Body of pancreas (tissue), 4 donors: Measurements from ENCODE around the gene AK4. TPM values are rescaled to one million over a fixed set of nuclear protein-coding genes. Genes with fewer than 3 reads are reported as not detected.

ENCODE experiments used
- ATAC-seq: fragments of 150-250 bp; one replicate; pipeline ENCODE4 v1.9.1; 2016
- DNase-seq, 4 donors: peaks; one replicate each; pipeline ENCODE4 v3.0.0-alpha.2; 2019
- H3K27ac ChIP-seq, 4 donors: fragments of 200-600 bp; sonication (generic); 1 replicate in 3 of 4; 2 replicates in 1 of 4; pipeline versions ENCODE4 v1.5.1 to v1.6.1; 2016 to 2019; ENCODE audit warnings: mild to moderate bottlenecking in 1 of 4, mixed read lengths in 1 of 4, moderate library complexity in 1 of 4
- H3K27me3 ChIP-seq, 2 donors: fragments of 200-600 bp; sonication (generic); one replicate each; pipeline ENCODE4 v1.6.0; 2016; ENCODE audit warnings: mild to moderate bottlenecking in 1 of 2
- H3K36me3 ChIP-seq, 2 donors: fragments of 200-600 bp; sonication (generic); replicated peaks in 1 of 2; 2 replicates each; pipeline ENCODE4 v1.5.1; 2016; ENCODE audit warnings: low read depth in 2 of 2; ENCODE audit not compliant: insufficient read depth in 1 of 2
- H3K4me1 ChIP-seq: fragments of 200-600 bp; sonication (generic); one replicate; pipeline ENCODE4 v1.6.0; 2016
- H3K4me3 ChIP-seq, 2 donors: fragments of 200-600 bp; sonication (generic); 1 replicate in 1 of 2; 2 replicates in 1 of 2; pipeline ENCODE4 v1.5.1; 2016 to 2019
- H3K9me3 ChIP-seq, 3 donors: fragments of 200-600 bp; sonication (generic); 1 replicate in 2 of 3; 2 replicates in 1 of 3; pipeline ENCODE4 v1.5.1; 2016
- CTCF ChIP-seq, 7 experiments: fragments of 450-650 bp in 4 of 7; fragments of 200-600 bp in 3 of 7; sonication (generic) in 3 of 7; IDR thresholded peaks; one replicate each; pipeline ENCODE4 v1.5.1; 2016 to 2019; ENCODE audit warnings: antibody characterized with exemption in 7 of 7
- POLR2A ChIP-seq, 3 donors: fragments of 450-650 bp; IDR thresholded peaks; one replicate each; pipeline ENCODE4 v1.6.1; 2016; ENCODE audit warnings: antibody characterized with exemption in 3 of 3, mild to moderate bottlenecking in 2 of 3
- WGBS, 2 donors: methylation state at CpG; one replicate each; pipeline ENCODE4 v1.1.5; 2017; 5-methylcytosine and 5-hydroxymethylcytosine counted together
- intact Hi-C: fragments of 100-400 bp; cut with DNase I; formaldehyde crosslinking; loops from one replicate; pipeline ENCODE4 v1.15.1; 2023
- total RNA-seq, 2 donors: library from RNA; depleted of rRNA; stranded (reverse); fragments of >200 nt; gene quantifications; one replicate each; pipeline ENCODE4 v1.1.0, GENCODE V29; 2016

AK4 gene
- total RNA-seq, 2 donors from 2014 or later, result 8.8 to 20.4 TPM

GRCh38 chr1:65214340-65215027, 66.5 kb downstream of the AK4 start:
- peak; percentile 82 for ATAC-seq

GRCh38 chr1:65216989-65217388, 69.0 kb downstream of the AK4 start:
- TF ChIP-seq POLR2A (IDR thresholded peaks at IDR 0.05), result no peak
- TF ChIP-seq CTCF (IDR thresholded peaks at IDR 0.05), result no peak
- DNase-seq, result no peak
- WGBS, 2 donors, result 100% methylated on average over 1 of the region's 1 CpG
- Histone ChIP-seq H3K36me3 (no peaks in the 10 kb centered on the region), H3K27ac (no peak overlapping the region), H3K4me1 (peaks cover 15% of the 10 kb centered on the region), H3K4me3 (no peak overlapping the region), H3K9me3 (no peaks in the 10 kb centered on the region), H3K27me3 (no peaks in the 10 kb centered on the region)
- intact Hi-C loops, result no loop called here
- no peak for ATAC-seq

More at GRCh38 chr1:65214340-65215027, 66.5 kb downstream of the AK4 start:
- Histone ChIP-seq H3K27ac (peak overlapping the region; percentile 33 to 70 (median 64)), H3K4me1 (peaks cover 15% of the 10 kb centered on the region), H3K36me3 (no peaks in the 10 kb centered on the region), H3K4me3 (no peak overlapping the region), H3K27me3 (no peaks in the 10 kb centered on the region), H3K9me3 (no peaks in the 10 kb centered on the region)
- peak; percentile 30 to 52 (median 44) for DNase-seq
- 28 to 47% methylated on average over 5 to 9 of the region's 9 CpGs for WGBS, 2 donors
- intact Hi-C loops, result no loop called here
- TF ChIP-seq CTCF (IDR thresholded peaks at IDR 0.05), result no peak
- no peak for TF ChIP-seq POLR2A (IDR thresholded peaks at IDR 0.05)

- DNase-seq (no peak), ATAC-seq (no peak)
- Histone ChIP-seq H3K27me3 (no peaks in the 10 kb centered on the region), H3K27ac (no peak overlapping the region), H3K4me1 (no peaks in the 10 kb centered on the region), H3K4me3 (no peak overlapping the region), H3K36me3 (no peaks in the 10 kb centered on the region), H3K9me3 (no peaks in the 10 kb centered on the region)
- intact Hi-C loops, result no loop called here
- TF ChIP-seq POLR2A (IDR thresholded peaks at IDR 0.05), result no peak
- TF ChIP-seq CTCF (IDR thresholded peaks at IDR 0.05), result no peak
- 79 to 84% methylated on average over 10 of the region's 10 CpGs for WGBS, 2 donors
Measured at GRCh38 chr1:65221638-65222339, 73.8 kb downstream of the AK4 start.

- intact Hi-C loops, result no loop called here
- no peaks in the 10 kb centered on the region for H3K4me1 ChIP-seq
- ATAC-seq (no peak), DNase-seq (no peak)
- H3K27ac ChIP-seq, result no peak overlapping the region
- no peaks in the 10 kb centered on the region for H3K9me3 ChIP-seq
- 82 to 83% methylated on average over 4 of the region's 4 CpGs for WGBS, 2 donors
- no peak overlapping the region for H3K4me3 ChIP-seq
- H3K27me3 ChIP-seq, result no peaks in the 10 kb centered on the region
- no peaks in the 10 kb centered on the region for H3K36me3 ChIP-seq
- TF ChIP-seq POLR2A (IDR thresholded peaks at IDR 0.05), result no peak
- TF ChIP-seq CTCF (IDR thresholded peaks at IDR 0.05), result no peak
Measured at GRCh38 chr1:65222340-65222940, 74.4 kb downstream of the AK4 start.
